Peyer's patch (tissue), 4 donors: ENCODE results near the gene AUP1.

Experiments used
- POLR2A ChIP-seq, 2 donors: fragments of 450-650 bp; IDR thresholded peaks; one replicate each; pipeline ENCODE4 v1.5.1; 2017; ENCODE audit warnings: antibody characterized with exemption in 2 of 2, mild to moderate bottlenecking in 2 of 2, moderate library complexity in 2 of 2
- TF ChIP-seq, protein P1 (sequence below), 6 experiments: fragments of 450-650 bp in 4 of 6; fragments of 200-600 bp in 2 of 6; sonication (generic) in 1 of 6; IDR thresholded peaks; one replicate each; pipeline ENCODE4 v1.5.1; 2017 to 2019; ENCODE audit warnings: antibody characterized with exemption in 6 of 6, mild to moderate bottlenecking in 3 of 6, moderate library complexity in 1 of 6

GRCh38 chr2:74556831-74557370, 27.4 kb upstream of the AUP1 start:
- TF ChIP-seq, protein P1, sequence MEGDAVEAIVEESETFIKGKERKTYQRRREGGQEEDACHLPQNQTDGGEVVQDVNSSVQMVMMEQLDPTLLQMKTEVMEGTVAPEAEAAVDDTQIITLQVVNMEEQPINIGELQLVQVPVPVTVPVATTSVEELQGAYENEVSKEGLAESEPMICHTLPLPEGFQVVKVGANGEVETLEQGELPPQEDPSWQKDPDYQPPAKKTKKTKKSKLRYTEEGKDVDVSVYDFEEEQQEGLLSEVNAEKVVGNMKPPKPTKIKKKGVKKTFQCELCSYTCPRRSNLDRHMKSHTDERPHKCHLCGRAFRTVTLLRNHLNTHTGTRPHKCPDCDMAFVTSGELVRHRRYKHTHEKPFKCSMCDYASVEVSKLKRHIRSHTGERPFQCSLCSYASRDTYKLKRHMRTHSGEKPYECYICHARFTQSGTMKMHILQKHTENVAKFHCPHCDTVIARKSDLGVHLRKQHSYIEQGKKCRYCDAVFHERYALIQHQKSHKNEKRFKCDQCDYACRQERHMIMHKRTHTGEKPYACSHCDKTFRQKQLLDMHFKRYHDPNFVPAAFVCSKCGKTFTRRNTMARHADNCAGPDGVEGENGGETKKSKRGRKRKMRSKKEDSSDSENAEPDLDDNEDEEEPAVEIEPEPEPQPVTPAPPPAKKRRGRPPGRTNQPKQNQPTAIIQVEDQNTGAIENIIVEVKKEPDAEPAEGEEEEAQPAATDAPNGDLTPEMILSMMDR (IDR thresholded peaks at IDR 0.05), result no peak
- TF ChIP-seq POLR2A (IDR thresholded peaks at IDR 0.05), result no peak
